CD8-positive, alpha-beta memory T cell (primary cell): ENCODE results near the gene ERH. TPM values are rescaled to one million over a fixed set of nuclear protein-coding genes. Genes with fewer than 3 reads are reported as not detected.

Experiments used
- CTCF ChIA-PET: fragments of 350-600 bp; sonication (Branson Sonifier 250); formaldehyde crosslinking; loops from one replicate; lab custom pipeline; 2021; ENCODE audit warnings: antibody characterized with exemption; lab: Charles Lee
- POLR2A ChIA-PET: fragments of 350-600 bp; sonication (Branson Sonifier 250); formaldehyde crosslinking; loops from one replicate; lab custom pipeline; 2021; ENCODE audit warnings: antibody characterized with exemption; lab: Charles Lee
- DNase-seq, 5 donors: peaks; one replicate each; pipeline versions ENCODE4 v3.0.0 to v3.0.0-alpha.2; 2020 to 2022; ENCODE audit warnings: mixed read lengths in 1 of 5
- H3K27ac ChIP-seq: one replicate; pipeline ENCODE4 v1.7.0; 2013; ENCODE audit warnings: low read depth, mild to moderate bottlenecking, low read length, moderate library complexity
- H3K27me3 ChIP-seq: 2 replicates; pipeline ENCODE4 v1.7.0; 2013; ENCODE audit warnings: low read length, mild to moderate bottlenecking; ENCODE audit not compliant: insufficient read depth, poor library complexity, severe bottlenecking
- H3K36me3 ChIP-seq: 2 replicates; pipeline ENCODE4 v1.7.0; 2013; ENCODE audit warnings: mild to moderate bottlenecking, low read length, moderate library complexity; ENCODE audit not compliant: insufficient read depth
- H3K4me1 ChIP-seq: 2 replicates; pipeline ENCODE4 v1.7.0; 2013; ENCODE audit warnings: mild to moderate bottlenecking, low read length, moderate library complexity; ENCODE audit not compliant: insufficient read depth
- H3K4me3 ChIP-seq: 2 replicates; pipeline ENCODE4 v1.7.0; 2013; ENCODE audit warnings: mild to moderate bottlenecking, low read length
- H3K9me3 ChIP-seq: 2 replicates; pipeline ENCODE4 v1.7.0; 2013; ENCODE audit warnings: mild to moderate bottlenecking, low read length
- H3K27ac Mint-ChIP-seq, 8 donors: one replicate each; pipeline ENCODE4 v1.8.0; 2020 to 2021; ENCODE audit warnings: mixed read lengths in 8 of 8, mild to moderate bottlenecking in 6 of 8, inconsistent platforms in 3 of 8, moderate library complexity in 3 of 8
- H3K27me3 Mint-ChIP-seq, 2 donors: one replicate each; pipeline ENCODE4 v1.8.0; 2020 to 2021; ENCODE audit warnings: mixed read lengths in 2 of 2, mild to moderate bottlenecking in 1 of 2, moderate library complexity in 1 of 2
- H3K36me3 Mint-ChIP-seq, 3 donors: one replicate each; pipeline ENCODE4 v1.8.0; 2020 to 2021; ENCODE audit warnings: mixed read lengths in 3 of 3, inconsistent platforms in 1 of 3, mild to moderate bottlenecking in 1 of 3
- H3K4me1 Mint-ChIP-seq, 3 donors: one replicate each; pipeline ENCODE4 v1.8.0; 2020 to 2021; ENCODE audit warnings: mixed read lengths in 3 of 3, inconsistent platforms in 1 of 3, mild to moderate bottlenecking in 1 of 3
- H3K4me3 Mint-ChIP-seq, 7 donors: one replicate each; pipeline ENCODE4 v1.8.0; 2020 to 2021; ENCODE audit warnings: mixed read lengths in 7 of 7, mild to moderate bottlenecking in 6 of 7, moderate library complexity in 4 of 7, inconsistent platforms in 2 of 7
- H3K9me3 Mint-ChIP-seq, 5 donors: one replicate each; pipeline ENCODE4 v1.8.0; 2020 to 2022; ENCODE audit warnings: mixed read lengths in 5 of 5, mild to moderate bottlenecking in 3 of 5, moderate library complexity in 2 of 5, inconsistent platforms in 1 of 5
- polyA plus RNA-seq: library from polyadenylated mRNA; unstranded; fragments of 300-500 nt; fragmentation: Illumina TruSeq; gene quantifications from one replicate; pipeline ENCODE4 v1.2.3, GENCODE V29; 2021
- total RNA-seq, 2 experiments: library from RNA; stranded (reverse); gene quantifications; one replicate each; pipeline ENCODE4 v1.2.3, GENCODE V29; 2021

The ERH gene
- total and polyA plus RNA-seq, 3 experiments from 2014 or later, result 61.2 to 410 (median 406) TPM

GRCh38 chr14:69354383-69355153, 43.5 kb downstream of the ERH start:
- Histone ChIP-seq H3K4me3 (no peak overlapping the region), H3K36me3 (no peaks in the 10 kb centered on the region), H3K4me1 (peaks cover 12% of the 10 kb centered on the region), H3K27me3 (no peaks in the 10 kb centered on the region), H3K27ac (no peak overlapping the region), H3K9me3 (no peaks in the 10 kb centered on the region)
- Mint-ChIP-seq H3K4me3 (peak overlapping the region; percentile 5 to 81 (median 71)), H3K4me1 (peaks cover 10 to 20% (median 10%) of the 10 kb centered on the region in 3 donors), H3K27ac (peak overlapping the region in 7 of 8 donors; percentile 60 to 97 (median 87)), H3K27me3 (peaks cover 3 to 14% of the 10 kb centered on the region in 2 donors), H3K9me3 (peaks cover 0 to 2% (median 0%) of the 10 kb centered on the region in 5 donors), H3K36me3 (peaks cover 0 to 2% (median 0%) of the 10 kb centered on the region in 3 donors)
- ChIA-PET CTCF (no interaction called here), POLR2A (interaction anchor here (1.4 kb wide), 1 partner anchor 44 kb away, joined by 3 read pairs; the partner anchor contains the start of genes ERH and SLC39A9)
- peak in 2 of 5 donors; percentile 4 to 27 for DNase-seq

- Mint-ChIP-seq H3K27me3 (peaks cover 7 to 9% of the 10 kb centered on the region in 2 donors), H3K36me3 (peaks cover 0 to 2% (median 0%) of the 10 kb centered on the region in 3 donors), H3K9me3 (no peaks in the 10 kb centered on the region), H3K27ac (peak overlapping the region in 1 of 8 donors; percentile 82), H3K4me1 (peaks cover 10 to 20% (median 10%) of the 10 kb centered on the region in 3 donors), H3K4me3 (no peak overlapping the region)
- no peak overlapping the region for H3K4me3 ChIP-seq
- CTCF ChIA-PET, result no interaction called here
- no peak for DNase-seq
- no peaks in the 10 kb centered on the region for H3K27me3 ChIP-seq
- no peak overlapping the region for H3K27ac ChIP-seq
- H3K4me1 ChIP-seq, result peaks cover 12% of the 10 kb centered on the region
- H3K9me3 ChIP-seq, result no peaks in the 10 kb centered on the region
- POLR2A ChIA-PET, result no interaction called here
- no peaks in the 10 kb centered on the region for H3K36me3 ChIP-seq
Observed at GRCh38 chr14:69353168-69353567, 44.9 kb downstream of the ERH start.

- POLR2A ChIA-PET, result no interaction called here
- no peaks in the 10 kb centered on the region for H3K9me3 Mint-ChIP-seq
- peaks cover 7 to 10% of the 10 kb centered on the region in 2 donors for H3K27me3 Mint-ChIP-seq
- peaks cover 10 to 20% (median 10%) of the 10 kb centered on the region in 3 donors for H3K4me1 Mint-ChIP-seq
- H3K36me3 ChIP-seq, result no peaks in the 10 kb centered on the region
- no peak overlapping the region for H3K27ac ChIP-seq
- H3K4me1 ChIP-seq, result peaks cover 12% of the 10 kb centered on the region
- H3K27me3 ChIP-seq, result no peaks in the 10 kb centered on the region
- H3K4me3 ChIP-seq, result no peak overlapping the region
- CTCF ChIA-PET, result no interaction called here
- no peak overlapping the region for H3K4me3 Mint-ChIP-seq
- no peaks in the 10 kb centered on the region for H3K9me3 ChIP-seq
- no peak for DNase-seq
- H3K36me3 Mint-ChIP-seq, result peaks cover 0 to 2% (median 0%) of the 10 kb centered on the region in 3 donors
- peak overlapping the region in 1 of 8 donors; percentile 48 for H3K27ac Mint-ChIP-seq
Observed at GRCh38 chr14:69351911-69352310, 46.2 kb downstream of the ERH start.

GRCh38 chr14:69351385-69351784, 46.7 kb downstream of the ERH start:
- no peaks in the 10 kb centered on the region for H3K9me3 ChIP-seq
- DNase-seq, result no peak
- no peak overlapping the region for H3K4me3 ChIP-seq
- no peaks in the 10 kb centered on the region for H3K27me3 ChIP-seq
- no peaks in the 10 kb centered on the region for H3K36me3 ChIP-seq
- Mint-ChIP-seq H3K4me1 (peaks cover 10 to 20% (median 10%) of the 10 kb centered on the region in 3 donors), H3K36me3 (peaks cover 0 to 2% (median 0%) of the 10 kb centered on the region in 3 donors), H3K27me3 (peaks cover 7 to 10% of the 10 kb centered on the region in 2 donors), H3K4me3 (no peak overlapping the region), H3K27ac (peak overlapping the region in 1 of 8 donors; percentile 64), H3K9me3 (no peaks in the 10 kb centered on the region)
- peaks cover 12% of the 10 kb centered on the region for H3K4me1 ChIP-seq
- H3K27ac ChIP-seq, result no peak overlapping the region
- ChIA-PET CTCF (no interaction called here), POLR2A (no interaction called here)

- ChIA-PET POLR2A (no interaction called here), CTCF (no interaction called here)
Observed at GRCh38 chr14:69350892-69351291, 47.2 kb downstream of the ERH start.

GRCh38 chr14:69349091-69349777, 48.9 kb downstream of the ERH start:
- Histone ChIP-seq H3K4me3 (no peak overlapping the region), H3K27me3 (no peaks in the 10 kb centered on the region), H3K4me1 (peaks cover 3% of the 10 kb centered on the region), H3K27ac (no peak overlapping the region), H3K9me3 (no peaks in the 10 kb centered on the region), H3K36me3 (no peaks in the 10 kb centered on the region)
- Mint-ChIP-seq H3K27ac (no peak overlapping the region), H3K4me3 (no peak overlapping the region), H3K36me3 (peaks cover 0 to under 1% (median 0%) of the 10 kb centered on the region in 3 donors), H3K9me3 (no peaks in the 10 kb centered on the region), H3K27me3 (peaks cover 7 to 16% of the 10 kb centered on the region in 2 donors), H3K4me1 (peaks cover 1 to 8% (median 2%) of the 10 kb centered on the region in 3 donors)
- no peak for DNase-seq
- ChIA-PET CTCF (no interaction called here), POLR2A (no interaction called here)

More at GRCh38 chr14:69350892-69351291, 47.2 kb downstream of the ERH start:
- H3K9me3 Mint-ChIP-seq, result no peaks in the 10 kb centered on the region
- no peaks in the 10 kb centered on the region for H3K36me3 ChIP-seq
- H3K4me3 Mint-ChIP-seq, result no peak overlapping the region
- H3K4me1 Mint-ChIP-seq, result peaks cover 10 to 20% (median 10%) of the 10 kb centered on the region in 3 donors
- H3K27ac ChIP-seq, result no peak overlapping the region
- H3K9me3 ChIP-seq, result no peaks in the 10 kb centered on the region
- H3K27ac Mint-ChIP-seq, result no peak overlapping the region
- DNase-seq, result no peak
- H3K27me3 ChIP-seq, result no peaks in the 10 kb centered on the region
- no peak overlapping the region for H3K4me3 ChIP-seq
- H3K36me3 Mint-ChIP-seq, result peaks cover 0 to 2% (median 0%) of the 10 kb centered on the region in 3 donors
- H3K4me1 ChIP-seq, result peaks cover 12% of the 10 kb centered on the region
- peaks cover 7 to 10% of the 10 kb centered on the region in 2 donors for H3K27me3 Mint-ChIP-seq

GRCh38 chr14:69346710-69347109, 51.4 kb downstream of the ERH start:
- no peak for DNase-seq
- Histone ChIP-seq H3K36me3 (no peaks in the 10 kb centered on the region), H3K27ac (no peak overlapping the region), H3K27me3 (no peaks in the 10 kb centered on the region), H3K4me3 (no peak overlapping the region), H3K4me1 (no peaks in the 10 kb centered on the region), H3K9me3 (no peaks in the 10 kb centered on the region)
- ChIA-PET CTCF (interaction anchor here (1.0 kb wide), 1 partner anchor 21 kb away, joined by 3 read pairs; no protein-coding TSS in a partner anchor), POLR2A (no interaction called here)
- Mint-ChIP-seq H3K27ac (no peak overlapping the region), H3K4me3 (no peak overlapping the region), H3K9me3 (no peaks in the 10 kb centered on the region), H3K27me3 (peaks cover 17 to 18% of the 10 kb centered on the region in 2 donors), H3K4me1 (no peaks in the 10 kb centered on the region), H3K36me3 (no peaks in the 10 kb centered on the region)

GRCh38 chr14:69345402-69345801, 52.7 kb downstream of the ERH start:
- no peaks in the 10 kb centered on the region for H3K36me3 ChIP-seq
- peaks cover 23 to 24% of the 10 kb centered on the region in 2 donors for H3K27me3 Mint-ChIP-seq
- CTCF ChIA-PET, result no interaction called here
- no peak overlapping the region for H3K27ac ChIP-seq
- H3K4me1 ChIP-seq, result no peaks in the 10 kb centered on the region
- H3K9me3 ChIP-seq, result no peaks in the 10 kb centered on the region
- no peak overlapping the region for H3K4me3 Mint-ChIP-seq
- H3K4me3 ChIP-seq, result no peak overlapping the region
- DNase-seq, result no peak
- no peaks in the 10 kb centered on the region for H3K36me3 Mint-ChIP-seq
- H3K27ac Mint-ChIP-seq, result no peak overlapping the region
- H3K27me3 ChIP-seq, result no peaks in the 10 kb centered on the region
- no peaks in the 10 kb centered on the region for H3K4me1 Mint-ChIP-seq
- H3K9me3 Mint-ChIP-seq, result no peaks in the 10 kb centered on the region
- POLR2A ChIA-PET, result interaction anchor here (0.7 kb wide), 1 partner anchor 12 kb away, joined by 3 read pairs; no protein-coding TSS in a partner anchor
